Activated B cell treated with CpG ODN at 0.5 μM for 24 hours (primary cell): Measurements from ENCODE around the gene SDS. TPM values are rescaled to one million over a fixed set of nuclear protein-coding genes. Genes with fewer than 3 reads are reported as not detected.

Experiments
- ATAC-seq: fragments of 200-7000 bp; cut with Tn5 transposase; one replicate; pipeline ENCODE4 v1.10.0; 2021; ENCODE audit warnings: low read depth, mild to moderate bottlenecking, moderate library complexity
- CTCF ChIA-PET: fragments of 350-600 bp; sonication (Branson Sonifier 250); formaldehyde crosslinking; loops from one replicate; lab custom pipeline; 2021; ENCODE audit warnings: antibody characterized with exemption; lab: Charles Lee
- POLR2A ChIA-PET: fragments of 350-600 bp; sonication (Branson Sonifier 250); formaldehyde crosslinking; loops from one replicate; lab custom pipeline; 2021; ENCODE audit warnings: antibody characterized with exemption; lab: Charles Lee
- DNase-seq: peaks from one replicate; pipeline ENCODE4 v3.0.0; 2022
- H3K27ac Mint-ChIP-seq: one replicate; pipeline ENCODE4 v1.8.0; 2020; ENCODE audit warnings: mixed read lengths
- H3K27me3 Mint-ChIP-seq: one replicate; pipeline ENCODE4 v1.8.0; 2021; ENCODE audit warnings: mixed read lengths
- H3K36me3 Mint-ChIP-seq: one replicate; pipeline ENCODE4 v1.8.0; 2021; ENCODE audit warnings: low read depth, mixed read lengths
- H3K4me1 Mint-ChIP-seq: one replicate; pipeline ENCODE4 v1.8.0; 2021; ENCODE audit warnings: mixed read lengths
- H3K4me3 Mint-ChIP-seq: one replicate; pipeline ENCODE4 v1.8.0; 2020; ENCODE audit warnings: mild to moderate bottlenecking, mixed read lengths
- H3K9me3 Mint-ChIP-seq: one replicate; pipeline ENCODE4 v1.8.0; 2020; ENCODE audit warnings: mixed read lengths
- CTCF ChIP-seq: fragments of 200-600 bp; IDR thresholded peaks from one replicate; pipeline ENCODE4 v1.8.0; 2022; ENCODE audit warnings: antibody characterized with exemption, mild to moderate bottlenecking
- intact Hi-C: fragments of 100-400 bp; cut with micrococcal nuclease; formaldehyde crosslinking; loops from one replicate; pipeline ENCODE4 v1.15.1; 2024
- total RNA-seq: library from RNA; stranded (reverse); gene quantifications from 2 replicates; pipeline ENCODE4 v1.2.3, GENCODE V29; 2022

The SDS gene
- total RNA-seq, 1 donor from 2014 or later = not detected

DNA sequence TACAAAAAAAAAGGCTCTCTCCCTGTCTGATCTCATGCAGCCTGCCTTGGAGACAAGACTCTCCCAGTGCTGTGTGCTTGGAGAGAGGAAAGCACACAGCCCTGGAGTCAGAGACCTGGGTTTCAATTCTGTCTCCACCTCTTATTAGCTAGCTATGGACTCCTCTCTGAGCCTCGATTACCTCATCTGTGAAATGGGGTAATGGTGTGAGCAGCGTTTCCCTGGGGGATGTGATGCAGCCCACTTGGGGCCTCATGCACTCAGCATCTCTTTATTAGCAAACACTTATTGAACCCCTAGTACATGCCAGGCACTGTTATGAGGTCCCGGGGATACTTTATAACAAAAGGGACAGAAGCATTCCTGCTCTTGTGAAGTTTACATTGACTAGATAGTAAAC, 12.5 kb downstream of the SDS start:
- Mint-ChIP-seq H3K27ac (no peak overlapping the region), H3K27me3 (no peaks in the 10 kb centered on the region), H3K4me1 (no peaks in the 10 kb centered on the region), H3K36me3 (peaks cover 18% of the 10 kb centered on the region), H3K9me3 (no peaks in the 10 kb centered on the region), H3K4me3 (no peak overlapping the region)
- DNase-seq = no peak
- POLR2A ChIA-PET = no interaction called here
- no peak for ATAC-seq
- intact Hi-C loops = no loop called here
- CTCF ChIA-PET = no interaction called here
- TF ChIP-seq CTCF = no peak

DNA sequence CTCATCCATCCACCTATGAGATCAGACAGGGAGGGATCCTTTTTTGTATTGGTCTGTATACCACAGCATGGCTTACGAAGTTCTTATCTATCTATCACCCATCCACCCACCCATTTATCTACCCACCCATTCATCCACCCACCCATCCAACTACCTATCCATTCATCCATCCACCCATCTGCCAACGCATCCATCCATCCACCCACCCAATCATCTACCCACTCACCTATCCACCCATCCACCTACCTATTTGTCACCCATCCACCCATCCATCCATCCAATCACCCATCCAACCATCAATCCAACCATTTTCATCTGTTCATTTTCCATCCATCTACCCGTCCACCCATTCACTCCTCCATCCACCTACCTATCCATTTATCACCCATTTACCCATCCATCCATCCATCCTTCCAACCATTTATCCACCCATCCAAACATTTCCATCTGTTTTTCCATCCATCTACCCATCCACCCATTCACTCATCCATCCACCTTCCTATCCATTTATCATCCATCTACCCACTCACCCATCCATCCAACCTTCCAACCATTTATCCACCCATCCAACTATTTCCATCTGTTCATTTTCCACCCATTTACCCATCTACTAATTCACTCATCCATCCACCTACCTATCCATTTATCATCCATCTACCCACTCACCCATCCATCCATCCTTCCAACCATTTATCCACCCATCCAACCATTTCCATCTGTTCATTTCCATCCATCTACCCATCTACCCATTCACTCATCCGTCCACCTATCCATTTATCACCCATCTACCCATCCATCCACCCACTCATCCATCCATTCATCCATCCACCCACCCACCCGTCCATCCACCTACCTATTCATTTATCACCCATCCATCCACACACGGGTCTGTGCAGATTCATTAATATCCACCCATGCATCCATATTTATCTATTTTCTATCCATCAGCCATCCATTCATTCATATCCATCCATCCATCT, 13.3 kb downstream of the SDS start:
- POLR2A ChIA-PET = no interaction called here
- Mint-ChIP-seq H3K36me3 (peaks cover 23% of the 10 kb centered on the region), H3K27ac (no peak overlapping the region), H3K9me3 (no peaks in the 10 kb centered on the region), H3K27me3 (no peaks in the 10 kb centered on the region), H3K4me1 (no peaks in the 10 kb centered on the region), H3K4me3 (no peak overlapping the region)
- TF ChIP-seq CTCF = no peak
- DNase-seq (no peak), ATAC-seq (no peak)
- CTCF ChIA-PET = no interaction called here
- intact Hi-C loops = no loop called here

DNA sequence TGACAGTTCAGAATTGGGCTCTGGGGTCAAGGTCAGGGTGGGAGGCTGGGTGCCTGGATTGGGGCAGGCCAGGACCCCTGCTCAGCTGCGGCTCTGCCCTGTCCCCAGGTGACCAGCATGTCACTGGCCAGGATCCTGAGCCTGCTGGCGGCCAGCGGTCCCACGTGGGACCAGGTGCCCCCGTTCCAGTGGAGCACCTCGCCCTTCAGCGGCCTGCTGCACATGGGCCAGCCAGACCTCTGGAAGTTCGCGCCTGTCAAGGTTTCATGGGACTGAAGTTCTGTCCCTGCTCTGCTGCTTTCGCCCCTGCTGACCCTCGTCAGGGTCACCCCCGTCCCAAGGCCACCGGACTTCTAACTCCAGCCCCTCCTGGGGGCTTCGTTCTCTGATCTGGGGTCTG, 15.3 kb downstream of the SDS start:
- DNase-seq = no peak
- peaks cover 34% of the 10 kb centered on the region for H3K36me3 Mint-ChIP-seq
- CTCF ChIA-PET = no interaction called here
- H3K27ac Mint-ChIP-seq = no peak overlapping the region
- H3K4me1 Mint-ChIP-seq = no peaks in the 10 kb centered on the region
- POLR2A ChIA-PET = no interaction called here
- H3K4me3 Mint-ChIP-seq = no peak overlapping the region
- H3K9me3 Mint-ChIP-seq = no peaks in the 10 kb centered on the region
- no peak for ATAC-seq
- TF ChIP-seq CTCF = no peak
- no peaks in the 10 kb centered on the region for H3K27me3 Mint-ChIP-seq
- intact Hi-C loops = no loop called here

- H3K4me1 Mint-ChIP-seq = no peaks in the 10 kb centered on the region
- ChIA-PET POLR2A (no interaction called here), CTCF (no interaction called here)
- intact Hi-C loops = no loop called here
- no peak overlapping the region for H3K4me3 Mint-ChIP-seq
- TF ChIP-seq CTCF = no peak
- no peaks in the 10 kb centered on the region for H3K9me3 Mint-ChIP-seq
- no peaks in the 10 kb centered on the region for H3K27me3 Mint-ChIP-seq
- no peak overlapping the region for H3K27ac Mint-ChIP-seq
- no peak for ATAC-seq
- no peak for DNase-seq
- peaks cover 34% of the 10 kb centered on the region for H3K36me3 Mint-ChIP-seq
Observed at GRCh38 chr12:113387631-113388030, 16.1 kb downstream of the SDS start.

DNA sequence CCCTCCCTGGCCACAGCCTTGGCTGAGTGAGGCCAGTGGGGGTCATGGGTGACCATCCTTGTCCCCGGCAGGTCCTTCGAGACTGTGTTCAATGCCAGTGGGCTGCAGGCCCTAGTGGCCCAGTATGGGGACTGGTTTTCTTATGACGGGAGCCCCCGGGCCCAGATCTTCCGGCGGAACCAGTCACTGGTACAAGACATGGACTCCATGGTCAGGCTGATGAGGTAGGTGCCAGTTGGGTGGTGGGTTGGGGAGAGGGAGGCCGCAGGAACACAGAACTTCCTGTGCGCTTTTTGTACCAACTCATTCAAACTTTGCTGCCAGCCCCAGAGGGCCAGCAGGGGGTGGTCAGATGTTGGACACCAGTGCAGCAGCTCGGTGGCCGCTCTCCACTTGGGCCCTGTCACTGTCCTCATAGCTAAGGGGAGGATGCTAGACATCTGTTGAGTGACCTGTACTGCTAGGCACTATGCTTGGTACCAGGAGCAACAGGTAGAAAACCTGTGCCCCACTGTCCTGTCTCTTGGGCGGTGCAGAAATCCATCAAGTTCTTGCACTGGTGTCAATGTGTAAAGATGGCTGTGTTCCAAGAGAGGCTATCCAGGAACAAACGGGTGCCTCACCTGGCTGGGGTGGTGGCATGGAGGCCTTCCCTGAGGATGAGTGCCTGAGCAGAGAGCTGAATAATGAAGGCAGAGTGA, 16.7 kb downstream of the SDS start:
- no peak for TF ChIP-seq CTCF
- Mint-ChIP-seq H3K36me3 (peaks cover 34% of the 10 kb centered on the region), H3K27ac (no peak overlapping the region), H3K27me3 (no peaks in the 10 kb centered on the region), H3K9me3 (no peaks in the 10 kb centered on the region), H3K4me1 (no peaks in the 10 kb centered on the region), H3K4me3 (no peak overlapping the region)
- ChIA-PET POLR2A (no interaction called here), CTCF (no interaction called here)
- ATAC-seq (no peak), DNase-seq (no peak)
- intact Hi-C loops = no loop called here
